GM12878 (cell line): ENCODE measurements around the gene PPP1R18. TPM values are rescaled to one million over a fixed set of nuclear protein-coding genes. Genes with fewer than 3 reads are reported as not detected.
A peak's percentile ranks its signal among the peaks of the same experiment; 100 is the strongest.

Source experiments
- ATAC-seq: fragments of 200-7000 bp; cut with Tn5 transposase; 3 replicates; pipeline ENCODE4 v1.9.1; 2020; ENCODE audit warnings: mild to moderate bottlenecking, moderate library complexity
- BruUV-seq: library from RNA; stranded (reverse); fragments of 400-500 nt; replicated peaks from 2 replicates; lab custom pipeline; 2021; lab: Mats Ljungman, UMichigan
- CTCF ChIA-PET: fragments of 300-600 bp; sonication (Branson Sonifier 250); formaldehyde crosslinking; extraction: SDS; loops from one replicate; lab custom pipeline; 2021; ENCODE audit warnings: inconsistent platforms; lab: Yijun Ruan, JAX
- POLR2A ChIA-PET: fragments of 350-600 bp; formaldehyde crosslinking; extraction: SDS; loops from one replicate; lab custom pipeline; 2021; ENCODE audit warnings: inconsistent platforms; lab: Charles Lee
- RAD21 ChIA-PET: fragments of 300-600 bp; sonication (Branson Sonifier 250); formaldehyde crosslinking; loops from one replicate; lab custom pipeline; 2023; ENCODE audit warnings: antibody characterized with exemption; ENCODE audit not compliant: unreplicated experiment; lab: Charles Lee
- SMC1A ChIA-PET: fragments of 300-600 bp; sonication (Branson Sonifier 250); formaldehyde crosslinking; loops from one replicate; lab custom pipeline; 2023; ENCODE audit not compliant: unreplicated experiment, uncharacterized antibody; lab: Charles Lee
- DNase-seq: peaks from one replicate; pipeline ENCODE4 v3.0.0-alpha.2; 2011; ENCODE audit warnings: low read depth, low spot score
- FAIRE-seq: peaks from 3 replicates; lab custom pipeline; 2011; peaks lifted over from hg19 to GRCh38; lab: Jason Lieb, UNC
- H2AFZ ChIP-seq: 2 replicates; pipeline ENCODE4 v1.6.0; 2011; ENCODE audit warnings: low read depth, low read length, control low read depth; ENCODE audit not compliant: control insufficient read depth
- H3K27ac ChIP-seq: 2 replicates; pipeline ENCODE4 v1.5.1; 2011; ENCODE audit warnings: control low read depth; ENCODE audit not compliant: control insufficient read depth, insufficient read depth
- H3K27me3 ChIP-seq, 2 experiments: replicated peaks in 1 of 2; 2 replicates each; pipeline versions ENCODE4 v1.6.0 to v1.6.1; 2011; ENCODE audit warnings: low read length in 1 of 2; ENCODE audit not compliant: control insufficient read depth in 2 of 2, insufficient read depth in 2 of 2
- H3K36me3 ChIP-seq, 2 experiments: 2 replicates each; pipeline ENCODE4 v1.5.1; 2011; ENCODE audit warnings: low read length in 1 of 2; ENCODE audit not compliant: control insufficient read depth in 2 of 2, insufficient read depth in 2 of 2
- H3K4me1 ChIP-seq: 2 replicates; pipeline ENCODE4 v1.6.1; 2011; ENCODE audit warnings: mild to moderate bottlenecking, low read length, moderate library complexity, mixed read lengths; ENCODE audit not compliant: control insufficient read depth, insufficient read depth
- H3K4me2 ChIP-seq: 2 replicates; pipeline ENCODE4 v1.6.0; 2011; ENCODE audit warnings: control low read depth; ENCODE audit not compliant: control insufficient read depth, insufficient read depth
- H3K4me3 ChIP-seq: fragments of 200-600 bp; sonication (generic); 2 replicates; pipeline ENCODE4 v1.5.1; 2016
- H3K79me2 ChIP-seq: 2 replicates; pipeline ENCODE4 v1.6.0; 2011; ENCODE audit warnings: low read length; ENCODE audit not compliant: control insufficient read depth, insufficient read depth
- H3K9ac ChIP-seq: 2 replicates; pipeline ENCODE4 v1.8.0; 2011; ENCODE audit warnings: low read length, control low read depth, mixed read lengths; ENCODE audit not compliant: control insufficient read depth, insufficient read depth
- H3K9me3 ChIP-seq: replicated peaks from 3 replicates; pipeline ENCODE4 v1.5.1; 2011; ENCODE audit warnings: mild to moderate bottlenecking, low read length; ENCODE audit not compliant: control insufficient read depth, insufficient read depth
- H4K20me1 ChIP-seq: 2 replicates; pipeline ENCODE4 v1.6.0; 2011; ENCODE audit not compliant: control insufficient read depth, insufficient read depth
- BRCA1 ChIP-seq: IDR thresholded peaks from 2 replicates; pipeline ENCODE4 v1.6.1; 2011; ENCODE audit warnings: low read depth, low read length, improper control_type of control experiment
- ETV6 ChIP-seq, 2 experiments: fragments of 450-650 bp in 1 of 2; IDR thresholded peaks in 1 of 2; conservative IDR thresholded peaks in 1 of 2; 2 replicates each; pipeline ENCODE4 v1.6.1; 2014; ENCODE audit warnings: antibody characterized with exemption in 1 of 2, borderline replicate concordance in 1 of 2, low read depth in 1 of 2, mild to moderate bottlenecking in 1 of 2, moderate library complexity in 1 of 2
- GATAD2B ChIP-seq: fragments of 450-650 bp; conservative IDR thresholded peaks from 2 replicates; pipeline ENCODE4 v1.6.1; 2017; ENCODE audit warnings: low read depth, mild to moderate bottlenecking, moderate library complexity
- RAD21 ChIP-seq: IDR thresholded peaks from 2 replicates; pipeline ENCODE4 v1.6.1; 2011; ENCODE audit warnings: mild to moderate bottlenecking, low read depth, low read length, moderate library complexity; ENCODE audit not compliant: insufficient read depth
- SMAD5 ChIP-seq: IDR thresholded peaks from 2 replicates; pipeline ENCODE4 v1.6.1; 2016; ENCODE audit warnings: antibody characterized with exemption, low read depth
- SMARCA5 ChIP-seq: fragments of 450-650 bp; IDR thresholded peaks from 2 replicates; pipeline ENCODE4 v1.6.1; 2017; ENCODE audit warnings: mild to moderate bottlenecking
- SUPT20H ChIP-seq: IDR thresholded peaks from 2 replicates; pipeline ENCODE4 v1.6.1; 2011; ENCODE audit warnings: low read depth, mild to moderate bottlenecking, low read length, moderate library complexity, borderline replicate concordance; ENCODE audit not compliant: control insufficient read depth
- TBL1XR1 ChIP-seq: IDR thresholded peaks from 2 replicates; pipeline ENCODE4 v1.6.1; 2012; ENCODE audit warnings: low read depth, low read length, improper control_type of control experiment
- YY1 ChIP-seq: IDR thresholded peaks from 2 replicates; pipeline ENCODE4 v1.6.1; 2011; ENCODE audit warnings: low read depth, mild to moderate bottlenecking, low read length
- ZNF622 ChIP-seq: fragments of 450-650 bp; IDR thresholded peaks from 2 replicates; pipeline ENCODE4 v1.6.1; 2017; ENCODE audit warnings: mild to moderate bottlenecking, inconsistent platforms
- WGBS: methylation state at CpG from one replicate; pipeline ENCODE4 v1.1.6; 2016; ENCODE audit warnings: low lambda C conversion rate; ENCODE audit not compliant: insufficient replicate concordance, insufficient coverage; ENCODE audit errors: missing lambda C conversion rate; 5-methylcytosine and 5-hydroxymethylcytosine counted together
- in situ Hi-C: fragments of 300-500 bp; cut with MboI; formaldehyde crosslinking; loops from 9 replicates; pipeline ENCODE4 v1.14.3; 2018; ENCODE audit warnings: mixed read lengths
- intact Hi-C: fragments of 100-400 bp; cut with micrococcal nuclease; formaldehyde crosslinking; loops from one replicate; pipeline ENCODE4 v1.14.2; 2022; ENCODE audit not compliant: unreplicated experiment
- polyA plus RNA-seq, 11 experiments: library from polyadenylated mRNA; depleted of rRNA in 4 of 11; unstranded in 6 of 11; stranded (reverse) in 5 of 11; fragments of >200 nt; fragmentation: Nextera tagmentation in 4 of 11; fragmentation: Illumina TruSeq in 1 of 11; extraction: Ambion mirVana in 4 of 11; extraction: Trizol in 1 of 11; gene quantifications; 1 replicate in 1 of 11; 2 replicates in 10 of 11; pipeline versions ENCODE4 v1.2.1 to v1.2.3, GENCODE V29; 2011 to 2016; ENCODE audit warnings: inconsistent platforms in 2 of 11, missing spikeins in 2 of 11, low read depth in 1 of 11
- total RNA-seq, 4 experiments: library from RNA; depleted of rRNA in 3 of 4; stranded (reverse); fragments of >200 nt in 3 of 4; fragmentation: Illumina TruSeq in 1 of 4; extraction: Trizol in 1 of 4; gene quantifications; 2 replicates each; pipeline versions ENCODE4 v1.2.1 to v1.2.3, GENCODE V29; 2013 to 2021
- TF ChIP-seq, protein P1 (sequence below): IDR thresholded peaks from 2 replicates; pipeline ENCODE4 v1.6.1; 2011; ENCODE audit warnings: borderline replicate concordance, low read depth, mild to moderate bottlenecking, moderate library complexity, low read length; ENCODE audit not compliant: insufficient read depth, poor library complexity, severe bottlenecking
- TF ChIP-seq, protein P2 (sequence below), 3 experiments: IDR thresholded peaks in 2 of 3; conservative IDR thresholded peaks in 1 of 3; 2 replicates each; pipeline ENCODE4 v1.5.1; 2011; ENCODE audit warnings: low read depth in 3 of 3, low read length in 3 of 3, mild to moderate bottlenecking in 3 of 3, control low read depth in 2 of 3, moderate library complexity in 2 of 3, inconsistent platforms in 1 of 3, mixed read lengths in 1 of 3; ENCODE audit not compliant: control insufficient read depth in 2 of 3, insufficient read depth in 1 of 3; ENCODE audit errors: extremely low read depth in 1 of 3
- TF ChIP-seq, protein P3 (sequence below): fragments of 450-650 bp; IDR thresholded peaks from 2 replicates; pipeline ENCODE4 v1.6.1; 2014; ENCODE audit warnings: mild to moderate bottlenecking
- TF ChIP-seq, protein P4 (sequence below): fragments of 450-650 bp; formaldehyde crosslinking; IDR thresholded peaks from 2 replicates; pipeline ENCODE4 v1.5.0; 2022; ENCODE audit warnings: mild to moderate bottlenecking, missing genetic modification characterization

The PPP1R18 gene
- total and polyA plus RNA-seq, 10 of the 15 experiments (the other 5 are each of a cell fraction or from before 2014, with no cell fraction given), result 21.0 to 119 (median 52.6) TPM

DNA sequence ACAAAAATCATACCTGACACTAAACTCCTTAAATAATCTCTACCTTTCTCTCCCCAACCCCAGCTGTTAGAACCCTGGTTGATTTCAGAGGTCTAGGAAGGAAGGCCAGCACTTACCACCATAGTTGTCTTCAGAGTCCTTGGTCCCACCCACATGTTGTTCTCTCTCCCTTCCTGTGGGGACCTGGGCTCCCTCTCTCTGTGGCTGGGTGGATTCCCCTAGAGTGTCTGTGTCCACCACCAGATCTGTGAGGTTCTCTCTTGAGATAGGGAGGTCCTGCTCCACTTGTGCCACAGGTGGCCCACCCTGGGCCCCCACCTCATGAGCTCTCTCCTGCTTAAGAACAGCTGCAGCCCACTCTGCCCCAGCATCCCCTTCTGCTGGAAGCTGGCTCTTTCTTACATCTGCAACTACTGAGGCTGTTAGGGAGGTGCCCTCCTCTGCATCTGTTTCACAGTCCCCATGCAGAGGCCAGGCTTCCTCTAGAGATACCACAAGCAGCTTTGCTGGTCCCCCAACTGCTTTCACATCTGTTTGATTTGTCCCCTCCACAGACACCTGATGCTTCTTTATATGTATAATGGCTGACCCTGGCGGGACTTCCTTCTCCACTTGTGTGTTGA is 25.4 kb upstream of the PPP1R18 start:
- ChIA-PET POLR2A (interaction anchor here (0.5 to 2.9 kb wide), 7 partner anchors 9 to 121 kb away, joined by 4 to 10 read pairs (median 6); partner anchors contain the start of gene NRM), CTCF (interaction anchor here (0.7 to 2.8 kb wide), 6 partner anchors 10 to 98 kb away, joined by 3 to 18 read pairs (median 6); partner anchors contain the start of gene NRM)
- intact Hi-C loops, result no loop called here
- no peak for TF ChIP-seq SMARCA5
- TF ChIP-seq ETV6 (conservative IDR thresholded peaks at IDR 0.05 in 1 of 2, IDR thresholded peaks at IDR 0.05 in 1 of 2; ENCODE audit: borderline replicate concordance in 1 of 2, low read depth in 1 of 2), result no peak
- TF ChIP-seq BRCA1, result no peak
- TF ChIP-seq YY1, result peak; percentile 46; the same call in 1 of the 2 replicates
- no peak for TF ChIP-seq ZNF622
- no peak for TF ChIP-seq SMAD5
- TF ChIP-seq RAD21, result no peak
- no peak for TF ChIP-seq GATAD2B
- TF ChIP-seq, protein P1, sequence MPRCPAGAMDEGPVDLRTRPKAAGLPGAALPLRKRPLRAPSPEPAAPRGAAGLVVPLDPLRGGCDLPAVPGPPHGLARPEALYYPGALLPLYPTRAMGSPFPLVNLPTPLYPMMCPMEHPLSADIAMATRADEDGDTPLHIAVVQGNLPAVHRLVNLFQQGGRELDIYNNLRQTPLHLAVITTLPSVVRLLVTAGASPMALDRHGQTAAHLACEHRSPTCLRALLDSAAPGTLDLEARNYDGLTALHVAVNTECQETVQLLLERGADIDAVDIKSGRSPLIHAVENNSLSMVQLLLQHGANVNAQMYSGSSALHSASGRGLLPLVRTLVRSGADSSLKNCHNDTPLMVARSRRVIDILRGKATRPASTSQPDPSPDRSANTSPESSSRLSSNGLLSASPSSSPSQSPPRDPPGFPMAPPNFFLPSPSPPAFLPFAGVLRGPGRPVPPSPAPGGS, result peak; percentile 30
- no peak for TF ChIP-seq SUPT20H
- TF ChIP-seq TBL1XR1, result no peak
- TF ChIP-seq, protein P2, sequence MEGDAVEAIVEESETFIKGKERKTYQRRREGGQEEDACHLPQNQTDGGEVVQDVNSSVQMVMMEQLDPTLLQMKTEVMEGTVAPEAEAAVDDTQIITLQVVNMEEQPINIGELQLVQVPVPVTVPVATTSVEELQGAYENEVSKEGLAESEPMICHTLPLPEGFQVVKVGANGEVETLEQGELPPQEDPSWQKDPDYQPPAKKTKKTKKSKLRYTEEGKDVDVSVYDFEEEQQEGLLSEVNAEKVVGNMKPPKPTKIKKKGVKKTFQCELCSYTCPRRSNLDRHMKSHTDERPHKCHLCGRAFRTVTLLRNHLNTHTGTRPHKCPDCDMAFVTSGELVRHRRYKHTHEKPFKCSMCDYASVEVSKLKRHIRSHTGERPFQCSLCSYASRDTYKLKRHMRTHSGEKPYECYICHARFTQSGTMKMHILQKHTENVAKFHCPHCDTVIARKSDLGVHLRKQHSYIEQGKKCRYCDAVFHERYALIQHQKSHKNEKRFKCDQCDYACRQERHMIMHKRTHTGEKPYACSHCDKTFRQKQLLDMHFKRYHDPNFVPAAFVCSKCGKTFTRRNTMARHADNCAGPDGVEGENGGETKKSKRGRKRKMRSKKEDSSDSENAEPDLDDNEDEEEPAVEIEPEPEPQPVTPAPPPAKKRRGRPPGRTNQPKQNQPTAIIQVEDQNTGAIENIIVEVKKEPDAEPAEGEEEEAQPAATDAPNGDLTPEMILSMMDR (IDR thresholded peaks at IDR 0.05 in 2 of 3, conservative IDR thresholded peaks at IDR 0.05 in 1 of 3; ENCODE audit: control insufficient read depth in 2 of 3, extremely low read depth in 1 of 3, insufficient read depth in 1 of 3, low read depth in 3 of 3, low read length in 3 of 3), result 0 out of 6 replicates have a peak, but pooled peaks of 1 of the 3 experiments have one; percentile 9
- TF ChIP-seq, protein P3, sequence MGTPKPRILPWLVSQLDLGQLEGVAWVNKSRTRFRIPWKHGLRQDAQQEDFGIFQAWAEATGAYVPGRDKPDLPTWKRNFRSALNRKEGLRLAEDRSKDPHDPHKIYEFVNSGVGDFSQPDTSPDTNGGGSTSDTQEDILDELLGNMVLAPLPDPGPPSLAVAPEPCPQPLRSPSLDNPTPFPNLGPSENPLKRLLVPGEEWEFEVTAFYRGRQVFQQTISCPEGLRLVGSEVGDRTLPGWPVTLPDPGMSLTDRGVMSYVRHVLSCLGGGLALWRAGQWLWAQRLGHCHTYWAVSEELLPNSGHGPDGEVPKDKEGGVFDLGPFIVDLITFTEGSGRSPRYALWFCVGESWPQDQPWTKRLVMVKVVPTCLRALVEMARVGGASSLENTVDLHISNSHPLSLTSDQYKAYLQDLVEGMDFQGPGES, result no peak
- TF ChIP-seq, protein P4, sequence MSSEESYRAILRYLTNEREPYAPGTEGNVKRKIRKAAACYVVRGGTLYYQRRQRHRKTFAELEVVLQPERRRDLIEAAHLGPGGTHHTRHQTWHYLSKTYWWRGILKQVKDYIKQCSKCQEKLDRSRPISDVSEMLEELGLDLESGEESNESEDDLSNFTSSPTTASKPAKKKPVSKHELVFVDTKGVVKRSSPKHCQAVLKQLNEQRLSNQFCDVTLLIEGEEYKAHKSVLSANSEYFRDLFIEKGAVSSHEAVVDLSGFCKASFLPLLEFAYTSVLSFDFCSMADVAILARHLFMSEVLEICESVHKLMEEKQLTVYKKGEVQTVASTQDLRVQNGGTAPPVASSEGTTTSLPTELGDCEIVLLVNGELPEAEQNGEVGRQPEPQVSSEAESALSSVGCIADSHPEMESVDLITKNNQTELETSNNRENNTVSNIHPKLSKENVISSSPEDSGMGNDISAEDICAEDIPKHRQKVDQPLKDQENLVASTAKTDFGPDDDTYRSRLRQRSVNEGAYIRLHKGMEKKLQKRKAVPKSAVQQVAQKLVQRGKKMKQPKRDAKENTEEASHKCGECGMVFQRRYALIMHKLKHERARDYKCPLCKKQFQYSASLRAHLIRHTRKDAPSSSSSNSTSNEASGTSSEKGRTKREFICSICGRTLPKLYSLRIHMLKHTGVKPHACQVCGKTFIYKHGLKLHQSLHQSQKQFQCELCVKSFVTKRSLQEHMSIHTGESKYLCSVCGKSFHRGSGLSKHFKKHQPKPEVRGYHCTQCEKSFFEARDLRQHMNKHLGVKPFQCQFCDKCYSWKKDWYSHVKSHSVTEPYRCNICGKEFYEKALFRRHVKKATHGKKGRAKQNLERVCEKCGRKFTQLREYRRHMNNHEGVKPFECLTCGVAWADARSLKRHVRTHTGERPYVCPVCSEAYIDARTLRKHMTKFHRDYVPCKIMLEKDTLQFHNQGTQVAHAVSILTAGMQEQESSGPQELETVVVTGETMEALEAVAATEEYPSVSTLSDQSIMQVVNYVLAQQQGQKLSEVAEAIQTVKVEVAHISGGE (CRISPR knock-in tag), result no peak

More for the DNA sequence above, 25.4 kb upstream of the PPP1R18 start:
- ATAC-seq (peak; percentile 79), DNase-seq (no peak), FAIRE-seq (no peak)
- Histone ChIP-seq H3K9ac (no peak overlapping the region; the same call in 1 of the 2 replicates), H3K36me3 (peaks cover 7 to 11% of the 10 kb centered on the region in 2 experiments), H2AFZ (no peak overlapping the region), H4K20me1 (no peaks in the 10 kb centered on the region), H3K4me2 (peak overlapping the region; percentile 45), H3K4me1 (peaks cover 32% of the 10 kb centered on the region), H3K4me3 (peak overlapping the region; percentile 0; the same call in 1 of the 2 replicates), H3K79me2 (peaks cover 13% of the 10 kb centered on the region), H3K27ac (peak overlapping the region; percentile 35), H3K9me3 (no peaks in the 10 kb centered on the region), H3K27me3 (no peaks in the 10 kb centered on the region)
- BruUV-seq, result no TSS peak
- 0% methylated on average over 1 of the region's 1 CpG for WGBS
- in situ Hi-C loops, result no loop called here
- RAD21 ChIA-PET, result interaction anchor here (0.8 to 1.8 kb wide), 6 partner anchors 10 to 30 kb away, joined by 3 to 7 read pairs (median 4); partner anchors contain the start of gene NRM
- SMC1A ChIA-PET, result interaction anchor here (0.7 to 1.5 kb wide), 10 partner anchors 15 to 38 kb away, joined by 3 to 6 read pairs (median 4); partner anchors contain the start of gene NRM
